GM23338 (cell line): Measurements from ENCODE around the gene LRRC4. TPM values are rescaled to one million over a fixed set of nuclear protein-coding genes. Genes with fewer than 3 reads are reported as not detected.

Source experiments
- ATAC-seq: fragments of 200-7000 bp; cut with Tn5 transposase; 3 replicates; pipeline ENCODE4 v1.9.1; 2020
- DNase-seq: peaks from one replicate; pipeline ENCODE4 v3.0.0-alpha.2; 2015; ENCODE audit warnings: low spot score
- H2AFZ ChIP-seq: fragments of 200-600 bp; sonication (generic); 2 replicates; pipeline ENCODE4 v1.8.0; 2016; ENCODE audit warnings: antibody characterized with exemption, mild to moderate bottlenecking, moderate library complexity
- H3F3A ChIP-seq: fragments of 200-600 bp; sonication (generic); replicated peaks from 2 replicates; pipeline ENCODE4 v1.8.0; 2017; ENCODE audit warnings: antibody characterized with exemption, mixed run types, low read depth
- H3K27ac ChIP-seq: fragments of 200-600 bp; sonication (generic); 2 replicates; pipeline ENCODE4 v1.6.1; 2016; ENCODE audit warnings: low read depth
- H3K27me3 ChIP-seq: fragments of 200-600 bp; sonication (generic); 2 replicates; pipeline ENCODE4 v1.8.0; 2016; ENCODE audit warnings: mild to moderate bottlenecking, mixed run types, moderate library complexity; ENCODE audit not compliant: insufficient read depth
- H3K36me3 ChIP-seq: fragments of 200-600 bp; sonication (generic); 2 replicates; pipeline ENCODE4 v1.8.0; 2016; ENCODE audit warnings: mild to moderate bottlenecking; ENCODE audit not compliant: insufficient read depth
- H3K4me1 ChIP-seq: fragments of 200-600 bp; sonication (generic); 2 replicates; pipeline ENCODE4 v1.8.0; 2016; ENCODE audit warnings: mild to moderate bottlenecking, moderate library complexity; ENCODE audit not compliant: insufficient read depth
- H3K4me2 ChIP-seq: fragments of 200-600 bp; sonication (generic); 2 replicates; pipeline ENCODE4 v1.7.1; 2017; ENCODE audit warnings: mixed run types
- H3K4me3 ChIP-seq: fragments of 200-600 bp; sonication (generic); 2 replicates; pipeline ENCODE4 v1.6.1; 2016; ENCODE audit warnings: mixed run types
- H3K79me2 ChIP-seq: fragments of 200-600 bp; sonication (generic); replicated peaks from 2 replicates; pipeline ENCODE4 v1.8.0; 2017; ENCODE audit warnings: mild to moderate bottlenecking; ENCODE audit not compliant: insufficient read depth
- H3K9me2 ChIP-seq: fragments of 200-600 bp; sonication (generic); 2 replicates; pipeline ENCODE4 v1.8.0; 2017; ENCODE audit not compliant: insufficient read depth
- H4K20me1 ChIP-seq: fragments of 200-600 bp; sonication (generic); replicated peaks from 2 replicates; pipeline ENCODE4 v1.8.0; 2017; ENCODE audit warnings: mild to moderate bottlenecking; ENCODE audit not compliant: insufficient read depth
- H3K27ac Mint-ChIP-seq: 2 replicates; pipeline ENCODE4 v1.8.0; 2020; ENCODE audit warnings: inconsistent platforms, mild to moderate bottlenecking, moderate library complexity, mixed read lengths
- H3K27me3 Mint-ChIP-seq: 3 replicates; pipeline ENCODE4 v1.8.0; 2022; ENCODE audit warnings: low read depth, mild to moderate bottlenecking, moderate library complexity, mixed read lengths, inconsistent platforms; ENCODE audit not compliant: insufficient read depth, poor library complexity
- H3K36me3 Mint-ChIP-seq: 3 replicates; pipeline ENCODE4 v1.8.0; 2021; ENCODE audit warnings: low read depth, mild to moderate bottlenecking, inconsistent platforms, moderate library complexity, mixed read lengths
- H3K4me1 Mint-ChIP-seq: 3 replicates; pipeline ENCODE4 v1.8.0; 2020; ENCODE audit warnings: mild to moderate bottlenecking, inconsistent platforms, mixed read lengths
- H3K4me3 Mint-ChIP-seq: 3 replicates; pipeline ENCODE4 v1.8.0; 2021; ENCODE audit warnings: moderate library complexity, mild to moderate bottlenecking, inconsistent platforms, mixed read lengths
- H3K9me3 Mint-ChIP-seq: 3 replicates; pipeline ENCODE4 v1.8.0; 2020; ENCODE audit warnings: moderate library complexity, mild to moderate bottlenecking, inconsistent platforms, mixed read lengths
- CREB1 ChIP-seq: fragments of 250-450 bp; sonication (Bioruptor Pico); IDR thresholded peaks from 2 replicates; pipeline ENCODE4 v1.5.0; 2020; ENCODE audit warnings: low read depth, mild to moderate bottlenecking, moderate library complexity
- CTCF ChIP-seq, 2 experiments: fragments of 200-600 bp in 1 of 2; sonication (generic) in 1 of 2; conservative IDR thresholded peaks; 2 replicates each; pipeline versions ENCODE4 v1.5.1 to v1.6.1; 2016 to 2017; ENCODE audit warnings: antibody characterized with exemption in 2 of 2, low read depth in 2 of 2, mild to moderate bottlenecking in 2 of 2, moderate library complexity in 1 of 2
- EZH2 ChIP-seq: fragments of 200-600 bp; sonication (generic); IDR thresholded peaks from one replicate; pipeline ENCODE4 v1.8.0; 2017; ENCODE audit warnings: antibody characterized with exemption, mild to moderate bottlenecking, low read depth; ENCODE audit not compliant: unreplicated experiment
- EZH2phosphoT487 ChIP-seq: fragments of 200-600 bp; sonication (generic); IDR thresholded peaks from one replicate; pipeline ENCODE4 v1.8.1; 2018; ENCODE audit warnings: antibody characterized with exemption; ENCODE audit not compliant: unreplicated experiment
- JUNB ChIP-seq: IDR thresholded peaks from one replicate; pipeline ENCODE4 v1.6.1; 2016; ENCODE audit warnings: antibody characterized with exemption; ENCODE audit not compliant: unreplicated experiment
- NANOG ChIP-seq: IDR thresholded peaks from 2 replicates; pipeline ENCODE4 v1.6.1; 2016; ENCODE audit warnings: antibody characterized with exemption, borderline replicate concordance
- POLR2AphosphoS5 ChIP-seq: IDR thresholded peaks from 2 replicates; pipeline ENCODE4 v1.6.1; 2016; ENCODE audit warnings: antibody characterized with exemption, low read depth
- STAT1 ChIP-seq: IDR thresholded peaks from one replicate; pipeline ENCODE4 v1.6.1; 2016; ENCODE audit warnings: antibody characterized with exemption; ENCODE audit not compliant: unreplicated experiment
- ZNF114 ChIP-seq: fragments of 250-450 bp; sonication (Bioruptor Pico); IDR thresholded peaks from 2 replicates; pipeline ENCODE4 v1.5.0; 2020; ENCODE audit warnings: mild to moderate bottlenecking, moderate library complexity
- ZNF462 ChIP-seq: fragments of 250-450 bp; sonication (Bioruptor Pico); IDR thresholded peaks from 2 replicates; pipeline ENCODE4 v1.5.0; 2020; ENCODE audit warnings: mild to moderate bottlenecking, moderate library complexity
- polyA plus RNA-seq: library from polyadenylated mRNA; unstranded; fragments of >200 nt; fragmentation: Nextera tagmentation; extraction: Ambion mirVana; gene quantifications from 2 replicates; pipeline ENCODE4 v1.2.1, GENCODE V29; 2016
- total RNA-seq: library from RNA; depleted of rRNA; stranded (reverse); fragments of >200 nt; shearing (Covaris generic); gene quantifications from 2 replicates; pipeline ENCODE4 v1.2.3, GENCODE V29; 2014

The LRRC4 gene
- total and polyA plus RNA-seq, 2 experiments from 2014 or later, result 1.9 to 5.2 TPM

- Histone ChIP-seq H2AFZ (no peak overlapping the region), H4K20me1 (peaks cover 18% of the 10 kb centered on the region), H3K4me2 (no peak overlapping the region), H3K27ac (no peak overlapping the region), H3F3A (no peaks in the 10 kb centered on the region), H3K27me3 (no peaks in the 10 kb centered on the region), H3K79me2 (no peaks in the 10 kb centered on the region), H3K4me1 (no peaks in the 10 kb centered on the region; the same call in 1 of the 2 replicates), H3K36me3 (no peaks in the 10 kb centered on the region), H3K4me3 (no peak overlapping the region), H3K9me2 (no peaks in the 10 kb centered on the region)
- H3K36me3 Mint-ChIP-seq, result no peaks in the 10 kb centered on the region
- peaks cover 19% of the 10 kb centered on the region for H3K4me1 Mint-ChIP-seq
- H3K27ac Mint-ChIP-seq, result no peak overlapping the region
- DNase-seq, result no peak
- TF ChIP-seq ZNF462 (CRISPR knock-in tag) (no peak), POLR2AphosphoS5 (no peak), NANOG (no peak), JUNB (no peak), CREB1 (CRISPR knock-in tag) (no peak), EZH2phosphoT487 (no peak)
- no peak for ATAC-seq
- no peaks in the 10 kb centered on the region for H3K9me3 Mint-ChIP-seq
- no peak overlapping the region for H3K4me3 Mint-ChIP-seq
- H3K27me3 Mint-ChIP-seq, result no peaks in the 10 kb centered on the region
These were observed 25.7 kb upstream of the LRRC4 start for GRCh38 chr7:128056901-128057300.

GRCh38 chr7:128055637-128056036 is 24.4 kb upstream of the LRRC4 start:
- Histone ChIP-seq H2AFZ (no peak overlapping the region), H3F3A (no peaks in the 10 kb centered on the region), H4K20me1 (peaks cover 20% of the 10 kb centered on the region), H3K27me3 (no peaks in the 10 kb centered on the region), H3K4me3 (no peak overlapping the region), H3K9me2 (no peaks in the 10 kb centered on the region), H3K36me3 (no peaks in the 10 kb centered on the region), H3K4me1 (no peaks in the 10 kb centered on the region; the same call in 1 of the 2 replicates), H3K79me2 (no peaks in the 10 kb centered on the region), H3K27ac (no peak overlapping the region), H3K4me2 (no peak overlapping the region)
- Mint-ChIP-seq H3K27ac (no peak overlapping the region), H3K4me1 (peaks cover 19% of the 10 kb centered on the region), H3K9me3 (no peaks in the 10 kb centered on the region), H3K4me3 (no peak overlapping the region), H3K36me3 (no peaks in the 10 kb centered on the region), H3K27me3 (no peaks in the 10 kb centered on the region)
- no peak for ATAC-seq
- DNase-seq, result no peak
- TF ChIP-seq EZH2 (no peak), CREB1 (CRISPR knock-in tag) (no peak), NANOG (no peak), CTCF (conservative IDR thresholded peaks at IDR 0.05; ENCODE audit: low read depth in 2 of 2) (no peak), ZNF114 (CRISPR knock-in tag) (no peak), JUNB (no peak), POLR2AphosphoS5 (no peak), STAT1 (no peak)
